Right atrium auricular region (tissue), 2 donors: ENCODE results near the gene RGS6. TPM values are rescaled to one million over a fixed set of nuclear protein-coding genes. Genes with fewer than 3 reads are reported as not detected.

ENCODE experiments used
- DNase-seq: peaks from one replicate; pipeline ENCODE4 v3.0.0-alpha.2; 2019; ENCODE audit warnings: low spot score
- H3K27ac ChIP-seq, 2 donors: fragments of 200-600 bp; sonication (generic); 1 replicate in 1 of 2; 2 replicates in 1 of 2; pipeline ENCODE4 v1.5.1; 2016 to 2019
- H3K27me3 ChIP-seq, 2 donors: fragments of 200-600 bp; sonication (generic); one replicate each; pipeline versions ENCODE4 v1.5.1 to v1.6.0; 2017 to 2019
- H3K36me3 ChIP-seq: fragments of 200-600 bp; sonication (generic); one replicate; pipeline ENCODE4 v1.5.1; 2016
- H3K4me1 ChIP-seq, 2 donors: fragments of 200-600 bp; sonication (generic); one replicate each; pipeline versions ENCODE4 v1.5.1 to v1.6.0; 2017 to 2019
- H3K4me3 ChIP-seq, 2 donors: fragments of 200-600 bp; sonication (generic); 1 replicate in 1 of 2; 2 replicates in 1 of 2; pipeline ENCODE4 v1.5.1; 2017 to 2019; ENCODE audit warnings: mild to moderate bottlenecking in 1 of 2, moderate library complexity in 1 of 2
- H3K9me3 ChIP-seq, 2 donors: fragments of 200-600 bp; sonication (generic); one replicate each; pipeline ENCODE4 v1.5.1; 2019
- CTCF ChIP-seq, 2 donors: fragments of 200-600 bp; sonication (generic); IDR thresholded peaks; one replicate each; pipeline ENCODE4 v1.5.1; 2019; ENCODE audit warnings: antibody characterized with exemption in 2 of 2
- total RNA-seq, 2 donors: library from RNA; depleted of rRNA; stranded (reverse); fragments of >200 nt; gene quantifications; one replicate each; pipeline ENCODE4 v1.1.0, GENCODE V29; 2016

The RGS6 gene
- total RNA-seq, 2 donors from 2014 or later, result 12.1 to 13.1 TPM

GRCh38 chr14:72433511-72433910 lies 501.3 kb downstream of the RGS6 start:
- H3K9me3 ChIP-seq, result no peaks in the 10 kb centered on the region
- H3K27ac ChIP-seq, result no peak overlapping the region
- no peaks in the 10 kb centered on the region for H3K27me3 ChIP-seq
- no peak for DNase-seq
- H3K36me3 ChIP-seq, result no peaks in the 10 kb centered on the region
- H3K4me3 ChIP-seq, result no peak overlapping the region
- H3K4me1 ChIP-seq, result no peaks in the 10 kb centered on the region
- no peak for TF ChIP-seq CTCF (IDR thresholded peaks at IDR 0.05)

- Histone ChIP-seq H3K27me3 (no peaks in the 10 kb centered on the region), H3K27ac (no peak overlapping the region), H3K9me3 (no peaks in the 10 kb centered on the region), H3K4me1 (no peaks in the 10 kb centered on the region), H3K36me3 (no peaks in the 10 kb centered on the region), H3K4me3 (no peak overlapping the region)
- TF ChIP-seq CTCF (IDR thresholded peaks at IDR 0.05), result no peak
- no peak for DNase-seq
Measured at GRCh38 chr14:72434856-72435255, 502.6 kb downstream of the RGS6 start.

DNA sequence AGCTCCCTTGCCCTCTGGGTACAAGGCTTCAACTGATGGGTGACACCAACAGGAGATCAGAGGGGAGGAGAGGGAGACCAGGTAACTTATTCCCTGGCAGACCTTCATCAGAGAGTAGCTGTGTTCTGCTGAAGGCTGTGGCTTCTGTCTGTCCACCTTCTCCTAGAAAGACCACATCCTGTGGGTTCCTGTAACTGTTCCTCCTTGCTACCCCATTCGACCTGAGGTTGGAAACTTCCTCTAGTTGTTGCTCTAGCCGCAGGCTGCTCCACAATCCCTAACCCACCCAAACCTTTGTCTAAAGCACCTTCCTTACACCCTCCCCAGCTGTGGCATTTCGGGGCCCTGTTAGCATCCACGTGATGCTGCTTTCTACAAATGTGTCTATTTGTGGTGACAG lies 507.5 kb downstream of the RGS6 start:
- H3K4me3 ChIP-seq, result no peak overlapping the region
- TF ChIP-seq CTCF (IDR thresholded peaks at IDR 0.05), result no peak
- no peaks in the 10 kb centered on the region for H3K4me1 ChIP-seq
- DNase-seq, result no peak
- no peaks in the 10 kb centered on the region for H3K36me3 ChIP-seq
- H3K27ac ChIP-seq, result no peak overlapping the region
- H3K9me3 ChIP-seq, result no peaks in the 10 kb centered on the region
- H3K27me3 ChIP-seq, result no peaks in the 10 kb centered on the region

DNA sequence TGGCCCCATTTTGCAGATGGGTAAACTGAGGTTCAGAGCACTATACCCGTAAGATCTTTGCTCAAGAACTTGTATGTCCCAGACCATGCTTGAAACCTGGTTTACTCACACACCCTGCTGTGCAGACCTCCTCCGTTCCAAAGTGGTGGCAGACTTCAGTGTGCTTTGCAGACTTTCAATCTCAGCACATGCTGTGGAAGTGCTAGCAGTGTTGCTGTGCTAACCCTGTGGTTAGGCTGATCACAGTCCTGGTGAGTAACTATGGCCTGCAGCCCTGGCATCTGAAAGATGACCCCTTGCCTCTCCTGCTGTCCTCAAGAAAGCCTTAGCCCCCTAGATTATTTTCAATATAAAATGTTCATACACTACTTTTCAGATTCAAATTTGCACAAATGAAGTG lies 511.0 kb downstream of the RGS6 start:
- no peak for DNase-seq
- Histone ChIP-seq H3K4me3 (no peak overlapping the region), H3K27ac (no peak overlapping the region), H3K9me3 (no peaks in the 10 kb centered on the region), H3K27me3 (no peaks in the 10 kb centered on the region), H3K4me1 (no peaks in the 10 kb centered on the region), H3K36me3 (no peaks in the 10 kb centered on the region)
- TF ChIP-seq CTCF (IDR thresholded peaks at IDR 0.05), result no peak

- Histone ChIP-seq H3K4me1 (no peaks in the 10 kb centered on the region), H3K4me3 (no peak overlapping the region), H3K36me3 (no peaks in the 10 kb centered on the region), H3K27ac (no peak overlapping the region), H3K9me3 (no peaks in the 10 kb centered on the region), H3K27me3 (no peaks in the 10 kb centered on the region)
- no peak for DNase-seq
- TF ChIP-seq CTCF (IDR thresholded peaks at IDR 0.05), result no peak
Measured at GRCh38 chr14:72443991-72444441, 511.8 kb downstream of the RGS6 start.

GRCh38 chr14:72444701-72445100 lies 512.5 kb downstream of the RGS6 start:
- no peaks in the 10 kb centered on the region for H3K36me3 ChIP-seq
- H3K4me1 ChIP-seq, result no peaks in the 10 kb centered on the region
- no peaks in the 10 kb centered on the region for H3K27me3 ChIP-seq
- no peak for TF ChIP-seq CTCF (IDR thresholded peaks at IDR 0.05)
- no peaks in the 10 kb centered on the region for H3K9me3 ChIP-seq
- no peak overlapping the region for H3K27ac ChIP-seq
- H3K4me3 ChIP-seq, result no peak overlapping the region
- DNase-seq, result no peak
